ENCODE data around the gene TRAPPC10.

DNA sequence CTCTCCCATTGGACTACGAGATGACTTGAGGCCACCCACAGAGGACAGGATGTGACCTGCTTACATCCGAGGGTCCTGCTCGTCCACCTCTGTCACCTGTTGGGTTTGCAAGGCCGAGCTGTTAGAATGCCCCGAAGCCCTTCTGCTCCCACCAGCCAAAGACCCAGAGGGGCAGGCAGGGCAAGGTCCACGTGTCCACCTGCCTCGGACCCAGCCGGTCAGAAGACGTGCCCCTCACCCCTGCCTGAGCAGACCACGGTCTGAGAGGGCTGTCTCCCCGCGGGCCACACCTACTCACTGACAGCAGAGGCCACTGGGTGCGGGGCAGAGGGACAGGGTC lies 30.3 kb upstream of the TRAPPC10 start:
- TF ChIP-seq, protein P1, sequence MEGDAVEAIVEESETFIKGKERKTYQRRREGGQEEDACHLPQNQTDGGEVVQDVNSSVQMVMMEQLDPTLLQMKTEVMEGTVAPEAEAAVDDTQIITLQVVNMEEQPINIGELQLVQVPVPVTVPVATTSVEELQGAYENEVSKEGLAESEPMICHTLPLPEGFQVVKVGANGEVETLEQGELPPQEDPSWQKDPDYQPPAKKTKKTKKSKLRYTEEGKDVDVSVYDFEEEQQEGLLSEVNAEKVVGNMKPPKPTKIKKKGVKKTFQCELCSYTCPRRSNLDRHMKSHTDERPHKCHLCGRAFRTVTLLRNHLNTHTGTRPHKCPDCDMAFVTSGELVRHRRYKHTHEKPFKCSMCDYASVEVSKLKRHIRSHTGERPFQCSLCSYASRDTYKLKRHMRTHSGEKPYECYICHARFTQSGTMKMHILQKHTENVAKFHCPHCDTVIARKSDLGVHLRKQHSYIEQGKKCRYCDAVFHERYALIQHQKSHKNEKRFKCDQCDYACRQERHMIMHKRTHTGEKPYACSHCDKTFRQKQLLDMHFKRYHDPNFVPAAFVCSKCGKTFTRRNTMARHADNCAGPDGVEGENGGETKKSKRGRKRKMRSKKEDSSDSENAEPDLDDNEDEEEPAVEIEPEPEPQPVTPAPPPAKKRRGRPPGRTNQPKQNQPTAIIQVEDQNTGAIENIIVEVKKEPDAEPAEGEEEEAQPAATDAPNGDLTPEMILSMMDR (IDR thresholded peaks at IDR 0.05): no peak
- TF ChIP-seq POLR2A (IDR thresholded peaks at IDR 0.05): no peak

Data from lower leg skin (tissue), 3 donors.